Thymus (tissue), 11 donors: ENCODE measurements around the gene CACNA1B. TPM values are rescaled to one million over a fixed set of nuclear protein-coding genes. Genes with fewer than 3 reads are reported as not detected.
"Not testable (repeated sequence)": the region's sequence is repeated elsewhere in the genome, so short reads cannot be mapped to it uniquely, and the experiment has no call there.

Experiments
- DNase-seq, 9 donors: peaks; one replicate each; pipeline ENCODE4 v3.0.0-alpha.2; 2013; ENCODE audit warnings: low spot score in 9 of 9, low read depth in 6 of 9, missing footprints in 1 of 9
- H3K27ac ChIP-seq, 2 donors: one replicate each; pipeline ENCODE4 v1.5.1; 2013; ENCODE audit warnings: control low read depth in 1 of 2, low read depth in 1 of 2, low read length in 1 of 2, mild to moderate bottlenecking in 1 of 2, moderate library complexity in 1 of 2
- H3K27me3 ChIP-seq, 2 donors: one replicate each; pipeline ENCODE4 v1.5.1; 2013; ENCODE audit warnings: low read length in 1 of 2; ENCODE audit not compliant: control insufficient read depth in 2 of 2, insufficient read depth in 1 of 2
- H3K36me3 ChIP-seq, 2 donors: one replicate each; pipeline ENCODE4 v1.5.1; 2013; ENCODE audit warnings: low read length in 1 of 2, mild to moderate bottlenecking in 1 of 2, moderate library complexity in 1 of 2; ENCODE audit not compliant: control insufficient read depth in 2 of 2, insufficient read depth in 2 of 2
- H3K4me1 ChIP-seq, 2 donors: one replicate each; pipeline ENCODE4 v1.5.1; 2013; ENCODE audit warnings: low read length in 2 of 2; ENCODE audit not compliant: control insufficient read depth in 2 of 2, insufficient read depth in 2 of 2
- H3K4me3 ChIP-seq, 2 donors: one replicate each; pipeline ENCODE4 v1.5.1; 2013; ENCODE audit warnings: low read length in 2 of 2, control low read depth in 1 of 2, mild to moderate bottlenecking in 1 of 2
- H3K9me3 ChIP-seq, 2 donors: one replicate each; pipeline ENCODE4 v1.5.1; 2013; ENCODE audit warnings: low read length in 1 of 2, mild to moderate bottlenecking in 1 of 2; ENCODE audit not compliant: control insufficient read depth in 2 of 2, insufficient read depth in 1 of 2
- WGBS: extraction: QIAGEN DNeasy Blood & Tissue Kit; methylation state at CpG from one replicate; pipeline ENCODE4 v1.1.7; 2013; 5-methylcytosine and 5-hydroxymethylcytosine counted together
- polyA plus RNA-seq: library from polyadenylated mRNA; stranded (reverse); fragments of 200-250 nt; gene quantifications from one replicate; pipeline ENCODE4 v1.2.3, GENCODE V29; 2013
- total RNA-seq: library from RNA; stranded (reverse); fragments of 120-200 nt; gene quantifications from one replicate; pipeline ENCODE4 v1.2.4, GENCODE V29; 2013
- donor health status: healthy.

CACNA1B gene
- total and polyA plus RNA-seq, 2 donors = 0.11 to 1.1 TPM

DNA sequence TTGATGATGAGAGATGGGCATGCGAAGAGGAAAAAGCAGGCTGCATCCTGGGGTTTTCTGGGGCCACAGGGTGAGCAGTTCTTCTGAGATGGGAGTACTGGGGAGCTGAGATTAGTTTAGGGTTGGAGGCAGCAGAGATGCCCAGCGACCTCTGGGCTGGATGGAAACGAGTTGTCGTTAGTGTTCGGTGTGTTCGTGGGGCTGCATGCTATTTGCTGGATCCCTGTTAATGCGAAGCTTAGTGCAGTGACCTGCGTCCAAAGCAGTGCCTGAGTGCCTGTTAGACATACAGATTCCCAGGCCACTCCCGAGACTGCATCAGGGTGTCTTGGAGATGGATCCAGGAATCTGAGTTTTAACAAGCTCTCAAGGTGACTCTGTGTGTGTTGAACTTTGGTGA, 201.3 kb downstream of the CACNA1B start:
- DNase-seq = no peak
- H3K36me3 ChIP-seq = no peaks in the 10 kb centered on the region
- no peaks in the 10 kb centered on the region for H3K9me3 ChIP-seq
- no peak overlapping the region for H3K4me3 ChIP-seq
- no peaks in the 10 kb centered on the region for H3K27me3 ChIP-seq
- 94% methylated on average over 9 of the region's 9 CpGs for WGBS
- H3K4me1 ChIP-seq = no peaks in the 10 kb centered on the region
- no peak overlapping the region for H3K27ac ChIP-seq

DNA sequence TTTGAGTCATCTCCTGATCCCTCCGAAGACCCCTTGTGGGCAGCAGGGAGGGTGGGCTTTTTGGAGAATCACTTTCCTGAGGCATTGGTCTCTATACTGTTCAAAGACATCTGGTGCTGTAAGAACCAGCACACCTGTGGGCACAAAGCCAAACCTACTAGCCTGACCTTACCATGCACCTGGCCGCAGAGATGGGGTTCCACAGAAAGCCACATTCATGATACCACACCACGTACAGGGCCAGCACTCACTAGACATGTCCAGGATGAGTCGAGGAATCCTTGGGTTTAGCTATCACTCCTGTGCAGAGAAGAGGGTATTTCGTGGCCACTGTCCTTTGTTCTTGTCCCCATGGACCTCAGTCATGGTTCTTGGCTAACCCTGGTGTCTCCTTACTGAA, 203.4 kb downstream of the CACNA1B start:
- 85% methylated on average over 5 of the region's 5 CpGs for WGBS
- no peak overlapping the region for H3K4me3 ChIP-seq
- no peaks in the 10 kb centered on the region for H3K4me1 ChIP-seq
- no peaks in the 10 kb centered on the region for H3K9me3 ChIP-seq
- no peaks in the 10 kb centered on the region for H3K36me3 ChIP-seq
- DNase-seq = no peak
- no peak overlapping the region for H3K27ac ChIP-seq
- H3K27me3 ChIP-seq = no peaks in the 10 kb centered on the region

DNA sequence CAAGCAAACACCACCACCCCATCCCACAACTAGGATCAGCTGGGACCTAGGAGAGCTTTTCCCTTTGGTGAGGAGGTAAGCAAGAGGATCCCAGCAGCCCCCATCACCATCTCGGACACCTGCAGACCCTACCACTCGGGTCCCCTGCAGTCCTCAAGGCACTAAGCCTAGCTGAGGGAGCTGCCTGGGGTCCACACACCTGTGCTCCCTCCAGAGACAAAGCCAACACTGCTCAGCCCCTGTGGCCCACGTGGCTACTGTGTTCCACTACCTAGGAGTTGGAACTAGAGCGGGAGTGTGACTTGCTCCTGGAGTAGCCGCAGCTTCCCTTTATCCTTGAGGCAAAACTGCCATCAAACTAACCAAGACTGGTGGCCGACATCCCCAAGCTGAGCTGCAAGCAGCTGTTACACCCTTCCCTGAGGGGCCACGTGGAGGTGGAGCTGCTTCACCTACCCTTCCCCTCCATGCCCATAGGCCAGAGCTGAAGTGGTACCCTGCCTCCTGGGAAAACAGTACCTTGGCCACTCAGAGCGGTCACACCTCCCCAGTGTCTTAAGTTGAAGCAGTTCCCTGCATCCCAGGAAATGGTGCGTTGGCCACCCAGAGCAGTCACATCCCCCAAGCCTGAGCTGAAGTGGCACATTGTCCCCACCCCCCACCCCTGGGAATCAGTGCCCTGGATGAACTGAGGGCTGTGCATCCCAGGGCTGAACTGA, 205.5 kb downstream of the CACNA1B start:
- Histone ChIP-seq H3K4me3 (no peak overlapping the region), H3K9me3 (no peaks in the 10 kb centered on the region), H3K27me3 (no peaks in the 10 kb centered on the region), H3K4me1 (no peaks in the 10 kb centered on the region), H3K27ac (no peak overlapping the region), H3K36me3 (no peaks in the 10 kb centered on the region)
- whole genome bisulfite sequencing = 84% methylated on average over 9 of the region's 9 CpGs
- DNase-seq = no peak

DNA sequence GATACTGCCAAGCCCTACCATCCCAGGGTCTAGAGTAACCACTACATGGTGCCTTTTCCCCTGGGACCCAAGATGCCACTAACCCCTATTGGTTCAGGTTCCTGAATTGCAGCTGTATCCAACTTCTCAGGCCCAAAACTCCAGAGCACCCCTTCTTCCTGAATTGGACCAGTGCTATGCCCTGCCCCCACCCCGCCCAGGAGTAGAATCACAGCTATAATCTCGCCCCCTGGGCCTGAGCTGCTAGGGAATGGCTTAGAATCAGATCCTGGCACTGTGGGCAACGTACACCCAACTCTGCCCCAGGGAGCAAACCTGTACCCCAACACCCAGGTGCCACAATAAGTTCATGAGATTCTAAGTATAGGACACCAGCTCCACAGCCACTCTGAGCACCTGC, 206.3 kb downstream of the CACNA1B start:
- Histone ChIP-seq H3K27me3 (no peaks in the 10 kb centered on the region), H3K36me3 (no peaks in the 10 kb centered on the region), H3K4me3 (no peak overlapping the region), H3K27ac (no peak overlapping the region), H3K4me1 (no peaks in the 10 kb centered on the region), H3K9me3 (no peaks in the 10 kb centered on the region)
- WGBS = 72% methylated on average over 3 of the region's 3 CpGs
- DNase-seq = no peak

DNA sequence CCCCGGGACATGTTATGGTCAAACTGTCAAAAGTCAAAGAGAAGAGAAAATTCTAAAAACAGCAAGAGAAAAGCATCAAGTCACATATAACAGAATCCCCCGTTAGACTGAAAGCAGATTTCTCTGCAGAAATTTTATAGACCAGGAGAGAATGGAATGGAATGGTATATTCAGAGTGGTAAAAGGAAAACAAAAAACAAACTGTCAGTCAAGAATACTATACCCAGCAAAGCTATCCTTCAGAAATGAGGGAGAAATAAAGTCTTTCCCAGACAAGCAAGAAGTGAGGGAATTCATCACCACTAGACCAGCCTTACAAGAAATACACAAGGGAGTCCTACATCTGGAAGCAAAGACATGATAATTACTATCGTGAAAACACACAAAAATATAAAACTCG, 208.0 kb downstream of the CACNA1B start:
- Histone ChIP-seq H3K4me1 (no peaks in the 10 kb centered on the region), H3K36me3 (no peaks in the 10 kb centered on the region), H3K27me3 (no peaks in the 10 kb centered on the region), H3K4me3 (no peak overlapping the region), H3K27ac (no peak overlapping the region), H3K9me3 (no peaks in the 10 kb centered on the region)
- no peak for DNase-seq
- WGBS = 90% methylated on average over 4 of the region's 4 CpGs

DNA sequence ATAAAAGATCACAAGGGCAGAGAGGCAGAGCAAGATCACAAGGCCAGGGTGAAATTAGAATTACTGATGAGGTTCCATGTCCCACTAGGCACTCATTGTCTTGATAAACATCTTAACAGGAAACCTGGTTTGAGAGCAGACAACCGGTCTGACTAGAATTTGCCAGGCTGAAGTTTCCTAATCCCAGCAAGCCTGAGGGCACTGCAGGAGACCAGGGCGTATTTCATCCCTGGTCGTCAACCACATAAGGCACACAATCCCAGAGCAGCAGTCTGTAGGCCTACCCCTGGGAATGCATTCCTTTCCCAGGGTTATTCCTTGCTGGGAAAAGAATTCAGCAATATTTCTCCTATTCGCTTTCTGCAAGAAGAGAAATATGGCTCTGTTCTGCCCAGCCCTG, 214.5 kb downstream of the CACNA1B start:
- 65% methylated on average over 4 of the region's 4 CpGs for WGBS
- not testable (repeated sequence) for H3K4me1 ChIP-seq, H3K9me3 ChIP-seq, H3K27ac ChIP-seq, H3K27me3 ChIP-seq, H3K4me3 ChIP-seq, H3K36me3 ChIP-seq, DNase-seq

DNA sequence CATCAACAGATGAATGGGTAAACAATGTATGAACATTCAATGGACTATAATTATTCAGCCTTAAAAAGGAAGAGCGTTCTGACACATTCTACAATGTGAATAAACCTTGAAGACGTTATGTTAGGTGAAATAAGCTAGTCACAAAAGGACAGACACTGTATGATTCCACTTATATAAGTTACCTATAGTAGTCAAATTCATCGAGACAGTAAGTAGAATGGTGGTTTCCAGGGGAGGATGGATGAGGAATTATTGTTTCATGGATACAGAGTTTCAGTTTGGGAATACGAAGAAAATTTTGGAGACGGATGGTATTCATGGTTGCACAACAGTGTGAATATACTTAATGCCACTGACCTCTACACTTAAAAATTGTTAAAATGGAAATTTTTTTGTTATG, 216.4 kb downstream of the CACNA1B start:
- Histone ChIP-seq H3K27ac (no peak overlapping the region), H3K9me3 (no peaks in the 10 kb centered on the region), H3K36me3 (no peaks in the 10 kb centered on the region), H3K4me1 (no peaks in the 10 kb centered on the region), H3K4me3 (no peak overlapping the region), H3K27me3 (no peaks in the 10 kb centered on the region)
- WGBS = 93% methylated on average over 5 of the region's 5 CpGs
- no peak for DNase-seq

DNA sequence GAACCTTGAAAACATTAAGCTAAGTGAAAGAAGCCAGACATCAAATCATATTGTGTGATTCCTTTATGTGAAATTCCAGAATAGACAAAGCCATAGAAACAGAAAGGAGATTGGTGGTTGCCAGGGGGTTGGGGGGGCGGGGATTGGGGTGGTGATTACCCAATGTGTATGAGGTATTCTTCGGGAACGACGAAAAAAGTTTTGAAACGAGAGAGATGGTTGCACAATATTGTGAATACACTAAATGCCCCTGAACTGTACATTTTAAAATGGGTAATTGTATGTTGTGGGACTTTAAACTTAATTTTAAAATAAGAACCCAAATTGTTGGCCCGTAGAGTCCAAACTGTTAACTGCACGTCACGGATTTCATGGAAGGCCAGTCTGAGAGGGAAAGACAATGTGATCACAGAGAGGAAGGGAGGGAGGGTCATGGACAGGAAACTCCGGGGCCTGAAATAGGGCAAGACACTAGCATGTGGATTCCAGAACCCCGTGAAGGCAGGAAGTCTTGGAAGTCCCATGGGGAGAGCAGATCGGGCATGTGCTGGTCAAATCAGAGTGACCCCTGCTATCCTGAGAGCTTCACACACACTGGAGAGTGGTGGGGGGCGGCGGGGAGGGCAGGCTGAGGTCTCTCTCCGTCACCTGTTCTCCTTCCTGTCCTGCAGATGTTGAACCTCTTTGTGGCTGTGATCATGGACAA, 218.4 kb downstream of the CACNA1B start:
- no peaks in the 10 kb centered on the region for H3K4me1 ChIP-seq
- no peak for DNase-seq
- H3K27me3 ChIP-seq = no peaks in the 10 kb centered on the region
- H3K27ac ChIP-seq = no peak overlapping the region
- 86% methylated on average over 14 of the region's 14 CpGs for WGBS
- no peak overlapping the region for H3K4me3 ChIP-seq
- no peaks in the 10 kb centered on the region for H3K36me3 ChIP-seq
- H3K9me3 ChIP-seq = no peaks in the 10 kb centered on the region

DNA sequence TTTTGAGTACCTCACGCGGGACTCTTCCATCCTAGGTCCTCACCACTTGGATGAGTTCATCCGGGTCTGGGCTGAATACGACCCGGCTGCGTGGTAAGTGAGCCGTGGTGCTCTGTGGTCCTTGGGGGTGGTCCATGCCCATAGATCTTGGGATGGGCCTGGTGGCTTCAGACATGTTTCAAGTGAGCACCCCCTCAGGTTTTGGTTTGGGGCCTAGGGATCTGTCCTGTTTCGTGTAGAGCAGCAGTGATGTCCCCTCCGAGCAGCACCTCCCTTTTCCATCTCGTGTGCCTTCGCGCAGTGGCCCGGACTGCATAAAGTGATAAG, 218.9 kb downstream of the CACNA1B start:
- Histone ChIP-seq H3K4me1 (no peaks in the 10 kb centered on the region), H3K9me3 (no peaks in the 10 kb centered on the region), H3K4me3 (no peak overlapping the region), H3K36me3 (no peaks in the 10 kb centered on the region), H3K27ac (no peak overlapping the region), H3K27me3 (no peaks in the 10 kb centered on the region)
- WGBS = 97% methylated on average over 13 of the region's 13 CpGs
- no peak for DNase-seq
